Fibroblast of skin of abdomen (primary cell): ENCODE results near the gene ATCAY. TPM values are rescaled to one million over a fixed set of nuclear protein-coding genes. Genes with fewer than 3 reads are reported as not detected.
A peak's percentile ranks its signal among the peaks of the same experiment; 100 is the strongest.

Experiments
- DNase-seq: peaks from one replicate; pipeline ENCODE4 v3.0.0-alpha.2; 2013
- polyA plus RNA-seq, 2 experiments: library from polyadenylated mRNA; unstranded; fragments of 120-200 nt; gene quantifications; one replicate each; pipeline ENCODE4 v1.2.1, GENCODE V29; 2013; ENCODE audit not compliant: insufficient read length in 2 of 2

The ATCAY gene, protein sequence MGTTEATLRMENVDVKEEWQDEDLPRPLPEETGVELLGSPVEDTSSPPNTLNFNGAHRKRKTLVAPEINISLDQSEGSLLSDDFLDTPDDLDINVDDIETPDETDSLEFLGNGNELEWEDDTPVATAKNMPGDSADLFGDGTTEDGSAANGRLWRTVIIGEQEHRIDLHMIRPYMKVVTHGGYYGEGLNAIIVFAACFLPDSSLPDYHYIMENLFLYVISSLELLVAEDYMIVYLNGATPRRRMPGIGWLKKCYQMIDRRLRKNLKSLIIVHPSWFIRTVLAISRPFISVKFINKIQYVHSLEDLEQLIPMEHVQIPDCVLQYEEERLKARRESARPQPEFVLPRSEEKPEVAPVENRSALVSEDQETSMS
- 0.13 TPM for polyA plus RNA-seq (2013, experiment 1 of 2; ENCODE audit: insufficient read length)
- polyA plus RNA-seq (2013, experiment 2 of 2; ENCODE audit: insufficient read length) = 0.14 TPM

DNA sequence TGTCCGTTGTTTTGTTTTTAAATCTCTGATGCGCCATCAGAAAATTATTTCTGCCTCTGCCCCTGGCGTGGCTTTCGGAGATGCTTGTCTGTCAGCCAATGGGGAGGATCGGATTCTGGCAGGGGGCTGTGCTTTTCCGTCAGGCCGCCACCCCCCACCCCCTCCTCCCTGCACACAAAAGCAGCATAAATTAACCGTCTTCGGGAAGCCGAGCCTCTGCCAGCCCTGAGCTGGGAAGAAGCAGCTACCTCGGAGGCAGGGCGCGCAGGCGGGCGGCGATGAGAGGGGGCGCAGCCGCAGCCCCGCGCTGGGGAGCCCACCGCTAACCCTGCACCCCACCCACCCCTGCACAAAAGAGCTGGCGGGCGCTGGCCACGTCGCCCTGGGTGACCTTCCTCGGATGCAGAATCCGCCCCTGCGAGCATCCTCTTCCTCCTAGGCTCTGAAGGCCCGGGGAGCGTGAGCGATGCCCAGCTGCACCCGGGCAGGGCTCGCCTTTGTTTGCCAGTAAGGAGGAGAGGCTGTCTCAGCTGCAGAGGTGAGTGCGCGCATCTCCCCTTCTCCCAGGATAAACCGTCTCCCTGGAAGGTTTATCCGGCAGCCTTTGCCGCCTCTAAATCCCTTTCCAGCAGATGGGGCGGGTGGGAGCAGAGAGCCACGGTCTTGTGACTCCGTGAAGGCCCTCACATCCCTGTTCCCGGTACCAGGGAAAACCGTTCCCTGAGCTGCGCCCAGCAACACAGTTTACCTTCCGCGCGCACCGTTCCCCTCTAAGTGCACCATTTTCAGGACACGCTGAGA, at the start of gene ATCAY:
ATCAY (plus strand) TSS at position 215 of the 801 bp plus-strand sequence. CDS start 5,083 bp downstream, outside the sequence.
- no peak for DNase-seq

DNA sequence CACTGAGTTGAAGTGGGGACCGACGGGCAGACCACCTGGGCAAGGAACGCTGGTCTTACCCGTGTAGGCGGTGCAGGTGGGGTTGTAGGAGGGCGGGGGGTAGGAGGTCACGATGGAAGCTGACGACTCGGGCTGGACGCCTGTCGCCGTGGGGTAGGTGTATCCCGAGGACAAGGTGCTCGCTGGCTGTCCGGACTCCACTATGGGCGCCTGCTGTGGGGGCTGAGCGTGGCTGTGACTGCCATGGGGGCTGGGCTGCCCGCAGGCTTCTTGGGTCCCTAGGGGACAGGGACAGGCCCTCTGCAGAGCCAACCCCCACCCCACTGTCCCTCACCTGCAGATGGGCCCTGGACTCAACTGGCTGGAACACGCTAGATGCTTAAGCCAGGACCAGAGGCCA, 48.9 kb upstream of the ATCAY start:
- no peak for DNase-seq

DNA sequence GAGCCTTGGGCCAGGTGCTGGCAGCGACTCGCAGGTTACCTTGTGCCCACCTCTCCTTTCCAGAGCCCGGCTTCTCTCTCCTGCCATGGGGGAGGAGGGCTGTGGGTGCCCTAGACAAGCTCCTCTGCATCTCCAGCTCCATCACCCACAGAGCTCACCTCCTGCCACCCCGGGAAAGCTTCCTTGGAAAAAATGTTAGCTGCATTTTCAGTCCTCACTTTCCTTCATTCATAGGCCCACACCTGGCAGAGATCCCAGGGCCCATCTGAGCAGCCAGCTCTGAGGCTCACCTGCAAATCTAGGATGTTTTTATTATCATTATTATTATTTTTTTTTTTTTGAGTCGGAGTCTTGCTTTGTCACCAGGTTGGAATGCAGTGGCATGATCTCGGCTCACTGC, 48.5 kb upstream of the ATCAY start:
- no peak for DNase-seq

DNA sequence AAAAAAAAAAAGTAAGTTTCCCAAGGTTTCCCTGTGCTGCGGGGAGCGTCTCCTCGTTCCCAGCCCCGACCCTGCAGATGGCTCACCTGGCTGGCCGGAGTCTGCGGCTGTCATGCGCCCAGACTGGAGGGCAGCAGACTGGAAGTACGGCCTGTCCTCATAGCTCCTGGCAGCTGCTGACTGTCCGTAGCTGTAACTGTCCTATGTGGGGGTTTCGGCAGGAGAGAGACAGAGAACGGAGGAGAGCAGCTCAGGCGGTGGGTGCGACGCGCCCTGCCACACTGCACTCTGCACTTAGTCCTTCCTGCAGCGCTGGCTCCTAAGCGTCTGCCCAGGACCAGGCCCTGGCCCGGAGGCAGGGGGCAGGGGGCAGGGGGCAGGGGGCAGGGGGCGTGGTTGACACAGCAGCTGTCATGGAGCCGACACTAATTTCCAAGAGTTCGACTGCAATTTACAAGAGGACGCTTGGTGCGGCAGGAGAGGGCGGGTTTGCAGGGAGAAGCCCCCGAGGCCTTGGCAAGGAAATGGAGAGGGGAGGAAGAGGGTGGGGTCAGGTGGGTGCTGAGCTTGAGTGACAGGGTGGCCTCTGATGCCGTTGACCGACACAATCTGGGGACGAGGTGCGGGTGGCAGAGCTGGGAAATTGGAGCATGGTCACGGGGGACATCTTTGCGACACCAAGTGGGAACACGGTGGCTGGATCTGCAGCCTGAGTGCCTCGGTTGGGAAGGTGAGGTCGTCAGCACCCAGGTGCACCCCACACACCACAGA, 46.7 kb upstream of the ATCAY start:
- DNase-seq = no peak

DNA sequence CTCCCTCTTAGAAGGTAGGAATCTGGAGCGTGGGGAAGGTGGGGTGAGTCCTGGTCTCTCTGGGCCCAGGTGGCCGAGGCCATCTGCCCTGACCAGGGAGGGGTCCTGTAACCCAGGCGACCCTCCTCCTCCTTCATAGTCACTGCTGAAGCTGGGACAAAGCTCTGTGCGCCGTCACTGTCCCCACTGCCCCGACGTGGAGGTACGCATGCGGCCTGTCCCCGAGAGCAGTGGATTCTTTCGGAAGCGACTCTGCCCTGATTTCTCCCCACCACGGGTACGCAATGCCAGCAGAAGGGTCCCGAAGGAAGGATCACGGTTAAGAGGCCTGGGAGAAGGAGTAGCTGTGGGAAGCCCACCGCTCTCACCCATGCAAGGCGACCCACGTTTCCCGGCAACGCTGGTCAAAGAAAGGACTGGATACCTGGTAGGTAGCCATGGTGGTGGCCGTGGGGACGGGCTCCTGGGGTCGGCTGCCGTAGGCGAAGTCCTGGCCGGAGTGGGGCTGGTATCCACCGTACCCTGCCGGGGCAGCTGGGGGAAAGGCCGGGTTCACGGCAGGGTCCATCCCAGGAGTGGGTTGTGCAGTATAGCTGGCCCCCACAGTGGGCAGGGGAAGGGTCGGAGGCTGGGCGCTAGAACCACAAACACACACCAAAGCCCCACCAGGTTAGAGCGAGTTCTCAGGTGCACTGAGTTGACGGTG, 46.0 kb upstream of the ATCAY start:
- DNase-seq = no peak

DNA sequence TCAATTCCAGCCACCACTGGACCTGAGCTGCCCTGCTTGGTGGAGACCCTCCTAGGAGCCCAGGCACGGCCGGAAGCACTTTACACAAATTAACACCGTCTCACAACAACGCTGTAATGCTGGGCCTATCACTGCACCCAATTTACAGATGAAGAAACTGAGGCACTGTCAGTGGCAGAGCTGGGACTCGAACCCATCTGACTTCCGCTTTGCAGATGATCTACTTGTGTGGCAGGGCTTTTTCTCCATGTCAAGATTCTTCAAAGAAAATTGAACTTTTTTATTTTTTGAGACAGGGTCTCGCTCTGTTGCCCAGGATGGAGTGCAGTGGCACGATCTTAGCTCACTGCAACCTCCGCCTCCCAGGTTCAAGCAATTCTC, 45.4 kb upstream of the ATCAY start:
- no peak for DNase-seq

DNA sequence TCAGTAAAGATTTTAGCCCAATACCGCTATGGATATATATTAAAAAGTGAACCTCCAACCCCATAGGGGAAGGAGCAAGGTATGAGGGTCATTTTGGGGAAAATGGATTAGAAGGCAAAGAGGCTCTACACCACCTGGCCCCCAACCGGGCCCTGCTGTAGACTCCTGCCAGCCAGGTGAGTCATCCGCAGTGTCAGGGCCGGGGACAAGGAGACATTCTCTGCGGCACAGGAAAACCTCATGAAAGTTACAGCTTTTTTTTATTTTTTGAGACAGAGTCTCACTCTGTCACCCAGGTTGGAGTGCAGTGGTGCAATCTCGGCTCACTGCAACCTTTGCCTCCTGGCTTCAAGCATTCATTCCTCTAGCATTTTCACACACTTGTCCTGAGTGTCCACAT, 43.6 kb upstream of the ATCAY start:
- no peak for DNase-seq

DNA sequence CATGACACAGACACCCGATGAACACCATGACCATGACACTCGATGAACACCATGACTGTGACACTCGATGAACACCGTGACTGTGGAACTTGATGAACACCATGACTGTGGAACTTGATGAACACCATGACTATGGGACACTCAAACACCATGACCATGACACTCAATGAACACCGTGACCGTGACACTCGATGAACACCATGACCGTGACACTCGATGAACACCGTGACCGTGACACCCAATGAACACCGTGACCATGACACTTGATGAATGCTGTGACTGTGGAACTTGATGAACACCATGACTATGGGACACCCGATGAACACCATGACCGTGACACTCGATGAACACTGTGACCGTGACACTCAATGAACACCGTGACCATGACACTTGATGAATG, 43.2 kb upstream of the ATCAY start:
- no peak for DNase-seq

DNA sequence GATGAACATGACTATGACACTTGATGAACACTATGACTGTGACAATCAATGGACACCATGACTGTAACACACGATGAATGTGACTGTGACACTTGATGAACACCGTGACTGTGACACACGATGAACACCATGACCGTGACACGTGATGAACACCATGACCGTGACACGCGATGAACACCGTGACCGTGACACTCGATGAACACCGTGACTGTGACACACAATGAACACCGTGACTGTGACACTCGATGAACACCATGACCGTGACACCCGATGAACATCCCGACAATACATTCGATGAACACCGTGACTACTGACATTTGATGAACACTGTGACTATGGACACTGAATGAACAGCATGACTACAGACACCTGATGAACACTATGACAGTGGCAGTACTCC, 42.6 kb upstream of the ATCAY start:
- no peak for DNase-seq

DNA sequence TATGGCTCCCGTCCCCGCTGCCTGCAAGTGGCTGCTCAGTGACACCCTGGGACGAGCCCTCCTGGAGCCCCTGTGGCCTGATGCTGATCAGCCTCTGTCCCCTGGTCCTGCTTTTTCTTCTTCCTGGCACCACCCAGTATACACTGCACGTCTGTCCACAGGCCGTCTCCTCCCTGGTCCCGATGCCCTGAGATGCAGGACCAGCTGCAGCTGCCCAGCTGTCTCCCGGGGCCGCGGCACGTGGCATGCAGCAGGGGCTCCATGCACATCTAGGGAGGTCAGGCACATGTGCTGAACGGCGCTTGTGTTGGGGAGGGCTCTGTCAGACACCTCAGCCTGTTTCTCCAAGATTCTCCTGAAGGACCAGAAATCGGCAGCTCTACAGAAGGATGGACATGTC, 41.8 kb upstream of the ATCAY start:
- no peak for DNase-seq

DNA sequence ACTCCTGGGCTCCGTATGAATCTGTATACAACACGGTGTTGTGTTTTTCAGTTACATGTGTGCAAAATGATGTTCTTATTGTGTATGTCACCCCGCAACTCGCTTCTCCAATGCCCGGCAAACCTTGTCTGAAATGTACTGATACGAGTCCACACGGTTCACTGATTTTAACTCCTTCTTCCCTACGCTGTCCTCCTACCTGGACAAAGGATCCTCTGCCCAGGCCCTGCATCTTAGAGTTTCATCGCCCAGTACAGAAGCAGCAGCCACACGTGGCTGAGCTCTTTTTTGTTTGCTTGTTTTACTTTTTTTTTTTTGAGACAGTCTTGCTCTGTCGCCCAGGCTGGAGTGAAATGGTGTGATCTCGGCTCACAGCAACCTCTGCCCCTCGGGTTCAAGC, 40.5 kb upstream of the ATCAY start:
- DNase-seq = no peak

DNA sequence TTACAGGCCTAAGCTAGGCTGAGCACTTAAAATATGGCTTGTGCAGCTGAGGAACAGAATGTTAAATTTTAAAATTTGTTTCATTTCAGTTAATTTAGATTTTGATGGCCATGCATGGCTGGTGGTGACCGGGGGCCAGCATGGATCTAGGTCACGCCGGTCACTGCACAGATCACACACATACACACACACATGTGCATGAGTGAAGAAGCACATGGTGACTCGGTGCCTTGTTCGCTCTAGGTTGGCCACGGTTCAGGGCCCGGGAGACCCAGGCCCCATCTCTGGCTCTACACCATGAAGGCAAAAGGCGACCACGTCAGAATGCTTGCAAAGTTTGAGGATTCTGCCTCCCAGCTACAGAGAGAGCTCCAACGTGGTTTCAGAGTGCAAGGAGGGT, 39.7 kb upstream of the ATCAY start:
- no peak for DNase-seq

DNA sequence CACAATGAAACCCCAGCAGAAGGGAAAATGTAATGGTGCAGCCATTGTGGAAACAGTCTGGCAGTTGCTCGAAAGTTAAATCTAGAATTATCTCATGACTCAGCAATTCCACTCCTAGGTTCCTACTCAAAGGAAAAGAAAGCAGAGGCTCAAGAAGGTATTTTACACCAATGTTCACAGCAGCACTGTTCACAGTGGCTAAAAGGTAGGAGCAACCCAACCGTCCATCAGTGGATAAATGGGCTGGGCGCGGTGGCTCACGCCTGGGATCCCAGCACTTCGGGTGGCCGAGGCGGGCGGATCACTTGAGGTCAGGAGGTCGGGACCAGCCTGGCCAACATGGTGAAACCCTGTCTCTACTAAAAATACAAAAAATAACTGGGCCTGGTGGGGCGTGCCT, 37.5 kb upstream of the ATCAY start:
- no peak for DNase-seq

DNA sequence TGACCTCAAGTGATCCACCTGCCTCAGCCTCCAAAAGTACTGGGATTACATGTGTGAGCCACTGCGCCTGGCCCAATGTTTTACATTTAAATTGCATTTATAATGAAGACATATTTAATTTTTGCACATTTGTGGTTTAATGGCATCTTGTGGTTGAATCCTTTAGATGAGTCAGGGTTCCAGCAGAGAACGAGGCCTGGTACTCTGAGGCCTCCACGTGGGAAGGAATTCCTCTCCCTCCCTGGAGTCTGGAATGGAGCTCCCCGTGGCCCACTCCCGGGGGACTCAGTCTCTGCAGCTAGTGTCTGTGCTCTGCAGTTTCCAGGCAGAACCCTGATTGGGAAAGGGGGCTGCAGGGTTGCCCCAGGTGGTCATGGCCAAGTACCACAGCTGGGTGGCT, 35.9 kb upstream of the ATCAY start:
- DNase-seq = peak; percentile 24

DNA sequence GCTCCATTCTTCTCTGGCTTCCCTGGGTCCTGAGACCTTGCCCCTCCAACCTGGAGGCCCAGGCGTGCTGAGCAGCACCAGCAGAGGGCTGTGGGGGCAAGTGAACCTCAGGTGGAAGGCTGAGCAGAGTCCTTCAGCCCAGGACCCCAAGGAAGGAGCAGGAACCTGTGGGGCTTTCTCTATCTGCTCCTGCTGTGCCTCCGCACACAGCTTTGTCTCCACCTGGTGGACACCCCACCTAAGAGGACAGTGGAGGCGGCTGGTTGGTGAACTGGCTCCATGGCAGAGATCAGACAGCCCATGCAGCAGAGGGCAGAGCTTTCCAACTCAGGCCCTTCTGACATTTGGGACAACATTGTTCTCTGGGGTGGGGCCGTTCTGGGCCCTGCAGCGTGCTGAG, 31.4 kb upstream of the ATCAY start:
- no peak for DNase-seq

DNA sequence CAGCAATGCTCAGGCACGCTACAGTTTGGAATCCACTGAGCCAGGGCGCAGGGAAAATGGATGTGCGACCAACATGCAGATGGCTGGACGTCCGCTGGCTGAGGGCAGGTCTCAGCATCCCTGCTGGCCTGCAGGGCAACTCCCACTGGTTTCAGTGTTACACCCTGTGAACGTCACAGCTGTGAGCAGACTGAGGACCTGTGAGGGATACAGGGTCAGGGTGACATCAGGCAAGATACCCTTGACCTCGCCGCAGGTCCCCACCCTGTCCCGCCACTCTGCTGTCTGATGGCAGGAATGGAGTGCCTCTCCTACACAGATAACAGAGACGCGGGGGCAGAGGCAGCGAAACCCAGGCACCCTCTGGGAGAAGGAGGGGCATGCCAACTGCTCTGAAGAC, 30.7 kb upstream of the ATCAY start:
- no peak for DNase-seq

DNA sequence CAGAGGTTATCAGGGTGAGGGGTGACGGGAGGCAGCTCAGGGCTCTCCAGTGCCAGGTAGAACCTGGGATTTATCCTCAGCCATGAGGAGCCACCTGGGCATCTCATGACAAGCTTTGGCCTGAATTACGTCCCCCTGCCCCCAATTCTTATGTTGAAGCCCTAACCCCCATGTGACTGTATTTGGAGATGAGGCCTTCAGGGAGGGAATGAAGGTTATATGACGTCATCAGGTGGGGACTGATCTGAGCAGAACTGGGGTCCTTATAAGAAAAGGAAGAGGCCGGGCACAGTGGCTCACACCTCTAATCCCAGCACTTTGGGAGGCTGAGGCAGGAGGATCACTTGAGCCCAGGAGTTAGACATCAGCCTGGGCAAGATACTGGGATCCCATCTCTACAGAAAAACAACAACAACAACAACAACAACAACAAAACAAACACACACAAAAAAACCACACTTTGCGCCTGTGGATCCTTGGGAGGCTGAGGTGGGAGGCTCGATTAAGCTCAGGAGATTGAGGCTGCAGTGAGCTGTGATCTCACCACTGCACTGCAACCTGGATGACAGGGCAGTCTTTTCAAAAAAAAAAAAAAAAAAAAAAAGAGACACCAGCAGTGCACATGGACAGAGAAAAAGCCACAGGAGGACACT, 30.0 kb upstream of the ATCAY start:
- no peak for DNase-seq

DNA sequence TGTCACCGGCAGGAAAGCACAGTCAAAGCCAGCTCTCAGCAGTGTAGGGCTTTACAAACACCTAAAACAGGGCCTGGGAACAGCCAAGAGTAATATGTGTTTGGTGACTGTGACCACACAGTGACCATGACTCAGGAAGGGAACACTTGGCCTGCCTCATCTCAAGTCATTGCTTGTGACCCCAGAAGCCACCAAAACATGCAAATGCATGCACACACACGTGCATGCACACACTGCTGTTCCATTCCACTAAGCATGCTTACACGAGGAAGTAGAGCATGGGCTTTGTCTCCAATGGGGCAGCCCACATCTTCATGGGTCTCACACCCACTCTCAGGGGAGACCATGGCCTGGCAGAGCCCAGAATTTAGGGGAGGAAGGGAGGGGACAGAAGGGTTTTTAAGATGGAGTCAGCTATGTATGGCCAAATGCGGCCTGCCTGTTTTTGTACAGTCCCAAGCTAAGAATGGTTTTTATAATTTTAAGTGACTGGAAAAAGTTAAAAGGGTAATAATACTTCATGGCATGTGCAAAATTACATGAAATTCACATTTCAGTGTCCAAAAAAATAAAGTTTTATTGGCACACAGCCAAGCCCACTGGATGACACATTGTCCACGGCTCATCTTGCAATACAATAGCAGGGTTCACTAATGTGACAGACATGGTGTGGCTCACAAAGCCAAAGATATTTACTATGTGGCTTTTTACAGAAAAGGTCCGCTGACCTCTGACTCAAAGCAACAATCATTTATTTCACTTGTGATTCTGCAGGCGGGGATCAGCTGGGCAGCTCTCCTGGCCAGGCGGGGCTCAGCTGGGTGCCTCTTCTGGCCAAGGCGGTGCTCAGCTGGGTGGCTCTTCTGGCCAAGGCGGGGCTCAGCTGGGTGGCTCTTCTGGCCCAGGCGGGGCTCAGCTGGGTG, 29.0 kb upstream of the ATCAY start:
- DNase-seq = no peak

DNA sequence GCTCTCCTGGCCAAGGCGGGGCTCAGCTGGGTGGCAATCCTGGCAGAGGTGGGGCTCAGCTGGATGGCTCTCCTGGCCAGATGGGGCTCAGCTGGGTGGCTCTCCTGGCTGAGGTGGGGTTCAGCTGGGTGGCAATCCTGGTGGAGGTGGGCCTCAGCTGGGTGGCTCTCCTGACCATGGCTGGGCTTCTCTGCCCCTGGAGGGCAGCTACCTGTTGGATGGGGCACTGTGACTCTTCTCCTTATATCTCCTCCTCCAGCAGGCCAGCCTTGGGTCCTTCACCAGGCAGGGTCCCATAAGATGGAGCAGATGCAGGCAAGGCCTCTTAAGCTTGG, 28.3 kb upstream of the ATCAY start:
- DNase-seq = no peak

DNA sequence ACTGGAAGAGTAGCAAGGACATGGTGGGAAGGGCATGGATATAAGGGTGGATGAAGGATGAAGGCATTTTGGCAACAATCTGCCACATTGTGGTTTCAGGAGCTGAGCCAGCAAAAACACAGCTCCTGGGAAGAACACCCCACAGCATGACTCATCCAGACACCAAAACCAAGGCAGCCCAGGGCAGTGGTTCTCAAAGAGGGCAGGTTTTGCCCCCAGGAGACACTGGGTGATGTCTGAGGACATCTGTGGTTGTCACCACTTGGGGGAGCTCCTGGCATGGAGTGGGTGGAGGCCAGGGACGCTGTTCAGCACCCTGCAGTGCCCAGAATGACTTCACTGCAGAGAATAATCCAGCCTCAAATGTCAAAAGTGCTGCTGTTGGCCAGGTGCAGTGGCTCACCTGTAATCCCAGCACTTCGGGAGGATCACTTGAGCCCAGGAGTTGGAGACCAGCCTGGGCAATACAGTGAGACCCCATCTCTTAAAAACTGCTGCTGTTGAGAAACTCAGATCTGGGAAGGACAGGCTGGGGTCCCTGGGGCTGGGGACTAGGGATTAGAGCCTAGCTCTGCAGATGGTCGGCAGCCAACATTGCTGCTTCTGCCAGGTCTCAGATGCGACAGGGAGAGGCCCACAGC, 27.8 kb upstream of the ATCAY start:
- DNase-seq = peak; percentile 56

DNA sequence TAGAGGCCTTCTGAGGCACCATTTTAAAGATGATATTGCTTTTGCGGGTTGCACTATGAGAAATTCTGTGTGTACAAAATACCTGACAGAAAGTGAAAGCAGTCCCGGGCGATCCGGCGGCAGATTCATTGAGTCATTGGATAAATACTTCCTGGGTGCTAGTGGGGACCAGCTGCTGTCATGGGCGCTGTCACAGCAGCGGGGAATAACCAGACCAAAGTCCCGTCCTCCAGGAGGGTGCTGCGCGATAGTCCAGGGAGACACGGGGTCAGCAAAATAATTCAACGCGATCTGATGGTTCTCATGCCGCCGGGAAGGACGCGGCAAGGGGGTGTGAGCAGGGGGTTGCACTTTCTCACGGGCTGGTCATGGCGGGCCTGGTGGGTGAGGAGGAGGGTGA, 25.2 kb upstream of the ATCAY start:
- DNase-seq = no peak
